GM21360 (cell line): ENCODE measurements around the gene NKRF.
"Not testable (repeated sequence)": the region's sequence is repeated elsewhere in the genome, so short reads cannot be mapped to it uniquely, and the experiment has no call there.

Experiments used
- ATAC-seq: cut with Tn5 transposase; IDR thresholded peaks from one replicate; pipeline ENCODE4 v1.9.1; 2021; ENCODE audit warnings: mild to moderate bottlenecking, moderate library complexity; ENCODE audit not compliant: unreplicated experiment

NKRF gene

DNA sequence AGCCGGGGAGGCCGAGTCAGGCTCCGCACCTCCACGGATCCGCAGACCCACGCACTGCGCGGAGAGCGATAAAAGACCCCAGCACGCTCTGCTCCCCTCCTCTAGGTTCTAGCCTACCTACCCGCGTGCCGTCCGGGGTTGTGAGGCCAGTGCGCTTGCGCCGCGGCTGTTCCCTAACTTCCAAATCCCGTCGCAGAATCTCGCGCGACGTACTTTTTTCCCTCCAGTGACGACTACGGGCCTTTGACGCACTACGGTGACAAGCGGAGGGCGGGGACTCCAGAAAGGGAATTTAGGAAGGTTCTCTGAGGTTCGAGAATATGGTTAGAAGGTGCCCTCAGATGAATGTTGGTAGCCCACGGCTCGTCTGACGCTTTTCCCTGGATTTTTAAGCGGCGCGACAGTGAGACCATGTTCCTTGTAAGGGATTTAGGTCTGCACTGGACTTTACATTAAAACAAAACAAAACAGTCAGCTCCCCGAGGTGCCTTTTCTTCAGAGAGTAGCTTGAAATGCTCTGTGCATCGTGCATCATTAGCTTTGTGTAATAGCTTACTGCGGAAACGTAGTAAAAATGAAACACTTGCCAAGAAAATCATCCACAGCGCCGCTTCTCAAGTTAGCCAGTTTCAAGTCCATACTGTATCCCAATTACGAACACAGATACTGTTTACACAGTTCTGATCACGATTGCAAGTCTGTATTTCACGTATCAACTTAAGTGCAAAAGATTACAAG lies at the start of gene NKRF:
TSS of gene NKRF (minus strand) at position 145 of the 738 bp plus-strand sequence.
- peak; percentile 69 for ATAC-seq

DNA sequence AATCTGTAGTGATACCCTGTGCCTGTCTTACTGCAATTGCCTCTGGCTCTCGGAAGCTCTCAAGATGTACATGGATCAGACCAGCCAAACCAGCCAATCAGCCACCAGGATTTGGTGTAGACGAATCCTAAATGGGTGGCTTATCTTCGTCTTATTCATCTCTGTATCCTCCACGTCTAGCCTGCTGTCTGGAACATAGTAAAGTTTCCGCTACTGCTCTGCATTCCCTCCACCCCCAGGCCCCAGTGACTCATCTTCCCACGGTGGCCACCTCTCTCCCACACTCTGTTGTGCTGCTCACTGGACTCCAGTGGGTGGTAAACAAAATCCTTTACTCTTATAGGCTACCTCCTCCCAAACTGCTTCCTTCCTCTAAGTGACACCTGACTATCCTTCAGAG lies 48.9 kb upstream of the NKRF start:
- ATAC-seq, result no peak

DNA sequence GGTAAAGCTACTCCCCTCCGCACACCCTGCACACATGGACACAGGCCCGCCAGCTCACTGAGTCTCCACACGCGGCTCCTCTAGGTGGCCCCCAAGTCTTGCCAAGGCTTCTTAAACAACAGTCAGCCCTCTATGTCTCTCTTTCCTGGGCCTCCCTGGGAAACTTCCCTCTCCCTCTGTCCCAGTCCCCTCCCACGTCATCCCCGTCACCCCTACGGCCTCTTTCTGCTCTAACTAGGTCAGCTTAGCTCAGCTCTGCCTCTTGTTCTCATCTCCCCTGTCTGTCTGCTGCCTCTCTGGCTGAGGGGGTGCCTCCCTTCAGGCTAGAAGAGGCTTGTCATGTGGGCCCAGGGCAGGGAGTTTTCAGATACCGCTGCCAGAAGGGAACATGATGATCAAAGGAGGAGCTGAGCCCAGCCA lies 47.9 kb upstream of the NKRF start:
- no peak for ATAC-seq

DNA sequence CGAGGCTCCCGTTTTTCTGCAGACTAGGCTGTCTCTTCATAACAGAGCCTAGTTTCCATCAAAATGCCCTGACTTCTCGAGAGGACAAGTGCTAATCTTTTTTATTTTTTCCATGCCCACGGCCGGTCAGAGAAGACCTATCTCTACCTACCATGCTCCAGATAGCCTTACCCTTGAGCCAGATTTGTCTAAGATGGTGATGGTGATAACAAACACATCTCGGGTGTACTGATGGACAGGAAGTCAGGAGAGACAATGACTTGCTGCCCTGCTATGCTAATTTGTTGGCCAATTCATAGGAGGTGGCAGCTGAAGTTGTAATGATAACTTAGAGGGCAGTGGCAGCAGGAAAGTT lies 42.2 kb upstream of the NKRF start:
- no peak for ATAC-seq

DNA sequence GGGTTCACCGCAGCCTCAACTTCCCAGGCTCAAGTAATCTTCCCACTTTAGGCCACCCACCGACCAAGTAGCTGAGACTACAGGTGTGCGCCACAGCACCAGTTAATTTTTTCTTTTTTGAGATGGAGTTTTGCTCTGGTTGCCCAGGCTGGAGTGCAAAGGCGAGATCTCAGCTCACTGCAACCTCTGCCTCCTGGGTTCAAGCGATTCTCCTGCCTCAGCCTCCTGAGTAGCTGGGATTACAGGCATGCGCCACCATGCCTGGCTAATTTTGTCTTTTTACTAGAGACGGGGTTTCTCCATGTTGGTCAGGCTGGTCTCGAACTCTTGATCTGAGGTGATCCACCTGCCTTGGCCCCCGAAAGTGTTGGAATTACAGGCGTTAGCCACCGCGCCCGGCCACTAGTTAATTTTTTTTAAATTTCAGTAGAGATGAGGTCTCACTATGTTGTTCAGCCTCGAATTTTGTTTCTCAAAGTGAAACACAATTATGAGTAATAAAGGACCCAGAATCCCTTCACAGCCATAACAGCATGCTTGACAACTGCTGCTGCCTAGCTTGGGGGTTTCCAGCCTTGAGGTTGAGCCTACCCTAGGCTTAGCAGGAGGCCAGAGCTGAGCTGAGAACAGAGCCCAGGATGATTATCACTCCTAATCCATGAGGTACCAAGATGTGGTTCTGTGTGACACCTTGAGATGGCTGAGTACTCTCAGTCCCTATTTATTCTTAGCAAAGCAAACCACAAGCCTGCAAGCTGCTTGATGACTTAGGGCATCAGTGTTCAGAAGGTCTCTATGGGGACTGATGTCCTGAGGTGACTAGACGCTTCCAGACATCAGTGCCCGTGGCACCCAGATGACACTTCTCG lies 41.6 kb upstream of the NKRF start:
- ATAC-seq, result peak; percentile 97

DNA sequence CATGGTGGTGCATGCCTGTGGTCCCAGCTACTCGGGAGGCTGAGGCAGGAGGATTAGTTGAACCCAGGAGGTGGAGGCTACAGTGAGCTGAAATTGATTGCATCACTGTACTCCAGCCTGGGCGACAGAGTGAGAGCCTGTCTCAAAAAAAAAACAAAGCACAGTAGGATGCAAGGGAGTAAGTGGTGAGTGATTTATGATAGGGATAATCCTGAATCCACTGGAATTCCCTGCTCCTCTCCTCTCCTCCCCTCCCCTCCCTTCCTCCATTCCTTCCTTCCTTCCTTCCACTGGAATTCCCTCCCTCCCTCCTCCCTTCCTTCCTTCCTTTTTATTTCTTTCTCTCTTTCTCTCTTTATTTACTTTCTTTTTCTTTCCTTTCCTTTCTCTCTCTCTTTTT lies 40.9 kb upstream of the NKRF start:
- ATAC-seq, result no peak

DNA sequence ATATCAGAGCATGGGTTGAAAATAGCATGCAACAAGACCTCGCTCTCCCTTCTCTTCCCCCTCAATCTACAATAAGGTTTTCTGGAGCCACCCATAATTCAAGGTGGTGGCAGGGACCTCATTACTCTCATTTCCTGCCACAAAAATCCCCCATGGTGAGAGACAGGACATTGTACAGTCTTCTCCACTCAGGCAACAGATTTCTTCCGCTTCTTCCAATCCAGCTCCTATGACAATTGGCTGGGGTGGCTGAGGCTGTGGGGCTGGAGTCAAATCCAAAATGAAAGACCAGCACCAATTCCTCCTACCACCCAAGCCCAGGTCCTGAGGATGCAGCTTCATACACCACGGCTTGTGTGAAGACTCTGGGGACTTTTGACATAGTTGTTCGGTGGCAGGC lies 40.3 kb upstream of the NKRF start:
- ATAC-seq, result no peak

DNA sequence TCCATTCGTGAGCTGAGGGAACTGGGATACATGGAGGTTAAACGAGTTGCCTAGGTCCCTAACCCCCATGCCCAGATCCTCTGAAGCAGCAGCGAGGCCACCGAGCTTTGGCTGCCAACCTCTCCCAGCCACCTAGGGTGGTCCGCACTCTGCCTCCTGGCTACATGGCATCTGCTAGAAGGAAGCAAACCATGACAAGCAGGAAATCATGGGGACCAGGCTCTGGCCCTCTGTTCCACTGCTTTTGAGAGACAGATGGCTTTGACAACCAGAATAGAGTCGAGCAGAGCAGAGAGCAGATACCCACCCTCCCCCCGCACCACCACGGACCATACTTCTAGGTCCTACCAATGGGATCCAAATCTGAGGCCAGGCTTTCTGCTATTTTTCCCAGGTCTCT lies 37.5 kb upstream of the NKRF start:
- ATAC-seq, result no peak

DNA sequence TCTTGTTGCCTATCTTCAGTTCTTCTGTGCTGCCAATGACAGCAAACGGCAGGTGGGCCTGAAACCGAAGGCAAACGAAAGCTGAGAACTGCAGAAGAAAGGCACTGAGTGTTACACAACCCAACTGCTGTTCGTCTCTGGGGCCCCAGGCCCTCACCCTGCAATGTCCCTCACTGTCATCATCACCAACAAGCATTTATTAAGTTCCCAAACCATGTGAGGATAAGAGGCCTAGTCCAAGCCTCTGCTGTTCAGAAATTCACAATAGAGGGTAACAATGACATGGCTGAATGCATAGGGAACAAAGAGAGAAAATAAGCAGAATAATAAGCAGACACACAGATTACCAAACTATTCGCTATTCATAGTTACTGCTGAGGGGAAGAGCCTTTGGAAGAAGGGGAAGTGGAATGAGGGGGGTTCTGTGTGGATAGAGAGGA lies 34.5 kb upstream of the NKRF start:
- ATAC-seq, result no peak

DNA sequence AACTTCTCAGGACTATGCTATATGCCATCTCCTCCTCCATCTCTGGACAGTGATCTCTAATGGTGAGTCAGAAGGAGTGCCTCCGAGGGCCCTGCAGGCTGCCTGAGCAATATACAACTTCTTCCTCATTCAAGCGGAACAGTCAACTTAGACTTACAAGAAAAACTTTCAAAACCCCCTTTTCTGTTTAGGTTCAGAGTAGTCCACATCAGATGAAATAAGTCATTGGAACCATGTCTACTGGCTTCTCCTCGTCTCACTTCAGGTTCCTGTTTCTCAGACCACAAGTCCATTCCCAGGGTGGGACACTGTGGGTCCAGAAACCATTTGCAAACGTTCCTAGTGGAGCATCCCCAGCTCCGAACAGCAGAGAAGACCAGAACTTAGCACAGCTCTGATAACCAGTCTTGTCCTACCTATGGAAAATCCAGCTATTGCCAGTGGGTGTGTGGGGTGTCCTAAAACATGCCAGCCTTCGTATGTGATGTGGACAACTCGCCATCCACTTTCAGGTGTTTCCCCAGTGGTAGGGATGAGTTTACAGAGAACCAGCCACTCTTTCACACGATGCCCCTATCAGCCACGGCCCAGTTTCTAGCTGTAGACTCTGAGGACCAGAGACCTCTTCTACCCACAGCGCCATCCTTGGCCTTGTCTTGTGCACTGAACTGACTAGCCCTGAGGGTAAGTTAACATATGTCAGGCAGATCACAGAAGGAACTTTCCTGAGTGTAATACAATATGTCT lies 32.7 kb upstream of the NKRF start:
- ATAC-seq, result peak; percentile 66

DNA sequence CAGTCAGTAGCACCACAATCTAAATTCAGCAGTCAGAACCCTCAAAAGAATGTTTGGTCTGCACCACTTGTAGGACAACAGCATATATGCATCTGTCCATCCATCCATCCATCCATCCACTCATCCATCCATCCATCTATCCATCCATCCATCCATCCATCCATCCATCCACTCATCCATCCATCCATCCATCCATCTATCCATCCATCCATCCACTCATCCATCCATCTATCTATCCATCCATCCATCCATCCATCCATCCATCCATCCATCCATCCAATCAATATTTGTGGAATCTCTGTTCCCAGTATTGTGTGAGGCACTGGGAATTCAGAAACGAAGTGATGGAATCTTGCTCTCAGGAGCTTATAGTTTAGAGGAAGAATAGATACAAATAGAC lies 31.2 kb upstream of the NKRF start:
- not testable (repeated sequence) for ATAC-seq

DNA sequence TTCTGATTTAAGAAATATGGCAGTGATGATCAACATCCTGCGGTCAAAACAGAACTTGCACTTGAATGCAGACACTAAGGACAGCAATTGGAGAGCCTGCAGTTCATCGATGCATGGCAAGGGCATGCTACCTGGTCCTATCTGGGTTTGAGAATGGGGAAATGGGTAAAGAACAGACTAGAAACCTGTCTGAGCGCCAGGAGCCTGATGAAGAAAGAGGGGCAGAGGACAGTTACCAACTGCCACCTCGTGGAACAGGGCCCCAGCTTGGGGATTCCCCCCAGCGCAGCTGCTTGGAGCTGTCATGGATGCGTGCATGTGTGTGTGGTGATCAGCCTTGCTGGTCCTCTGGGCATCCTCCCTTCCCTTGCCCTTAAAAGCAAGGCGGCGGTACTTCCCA lies 30.2 kb upstream of the NKRF start:
- peak; percentile 46 for ATAC-seq

DNA sequence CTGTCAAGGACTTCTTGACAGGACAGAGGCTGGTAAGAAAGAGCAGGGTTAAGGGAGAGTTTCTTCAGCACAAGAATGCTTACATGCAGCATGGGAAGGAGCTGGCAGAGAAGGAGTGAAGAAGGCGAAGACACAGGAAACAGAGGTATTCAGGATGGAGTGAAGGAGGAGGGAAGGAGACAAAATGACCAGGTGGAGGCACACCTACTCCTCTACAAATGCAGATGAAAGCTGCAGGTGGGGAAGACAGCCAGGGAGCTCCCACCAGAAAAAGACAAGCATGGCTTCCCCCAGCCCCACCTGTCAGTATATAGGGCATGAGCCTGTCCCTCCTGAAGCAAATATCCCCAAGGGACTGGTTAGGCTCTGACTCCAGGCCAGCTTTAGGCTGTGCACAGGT lies 29.6 kb upstream of the NKRF start:
- ATAC-seq, result no peak

DNA sequence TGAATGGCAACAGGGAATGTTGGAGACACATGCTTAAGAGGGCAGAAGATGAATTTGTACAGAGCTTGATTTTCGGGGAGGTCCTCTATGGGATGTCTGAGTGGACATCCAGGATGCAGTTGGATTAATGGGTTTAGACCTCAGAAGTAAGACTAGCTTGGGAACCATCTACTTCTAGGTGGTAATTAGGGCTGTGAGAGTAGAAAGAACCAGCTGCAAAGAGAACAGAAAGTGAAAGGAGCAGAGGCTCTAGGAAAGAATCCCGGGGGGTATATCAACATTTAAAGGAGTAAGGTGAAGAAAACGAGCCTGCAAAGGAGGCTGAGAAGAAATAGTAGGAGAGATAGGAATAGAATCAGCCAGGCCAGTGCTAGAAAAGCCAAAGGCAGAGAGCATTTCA lies 29.0 kb upstream of the NKRF start:
- no peak for ATAC-seq

DNA sequence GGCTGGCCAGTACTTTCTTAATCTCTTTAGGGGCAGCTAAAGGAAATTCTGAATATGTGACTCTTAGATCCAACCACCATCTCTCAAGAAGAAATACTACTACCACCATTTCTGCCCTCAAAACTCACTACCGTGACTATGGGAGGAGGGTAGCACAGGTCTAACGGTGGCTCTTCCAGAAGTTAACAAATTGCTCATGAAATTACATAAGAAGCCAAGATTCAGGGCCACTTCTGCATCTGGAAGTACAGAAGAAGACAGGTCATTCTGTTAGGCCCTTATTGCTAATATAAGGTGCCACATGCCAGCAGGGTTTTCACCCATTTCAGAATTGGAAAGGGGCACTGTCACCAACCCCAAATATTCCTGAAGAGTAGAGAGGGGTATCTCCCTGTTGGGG lies 19.6 kb upstream of the NKRF start:
- ATAC-seq, result no peak

DNA sequence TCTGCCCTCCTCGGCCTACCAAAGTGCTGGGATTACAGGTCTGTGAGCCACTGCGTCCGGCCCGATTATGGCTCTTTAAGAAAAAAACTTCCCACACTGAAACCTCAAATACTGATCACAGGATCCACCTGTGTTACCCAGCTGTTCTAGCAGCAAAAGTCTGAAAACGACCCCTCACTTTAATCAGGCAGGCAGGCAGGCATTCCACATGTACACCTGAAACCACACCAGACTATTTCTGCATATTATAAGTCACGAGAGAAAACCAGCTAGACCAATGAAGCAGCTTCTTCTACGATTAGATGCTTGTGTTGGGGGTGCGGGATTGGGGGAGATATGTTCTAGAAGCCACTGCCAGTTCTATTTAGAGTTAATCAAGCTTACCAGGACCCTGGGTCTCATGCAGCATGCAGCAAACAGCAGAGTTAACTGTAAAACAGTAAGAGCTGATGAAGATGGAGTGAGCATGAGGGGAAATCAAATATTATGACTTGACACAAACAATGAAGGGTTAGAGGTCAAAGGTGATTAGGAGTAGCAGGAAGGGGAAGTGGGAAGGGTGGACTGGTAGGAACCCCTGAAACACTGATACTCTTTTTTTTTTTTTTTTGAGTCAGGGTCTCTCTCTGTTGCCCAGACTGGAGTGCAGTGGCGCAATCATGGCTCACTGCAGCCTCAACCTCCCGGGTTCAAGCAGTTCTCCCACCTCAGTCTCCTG lies 18.9 kb upstream of the NKRF start:
- no peak for ATAC-seq

DNA sequence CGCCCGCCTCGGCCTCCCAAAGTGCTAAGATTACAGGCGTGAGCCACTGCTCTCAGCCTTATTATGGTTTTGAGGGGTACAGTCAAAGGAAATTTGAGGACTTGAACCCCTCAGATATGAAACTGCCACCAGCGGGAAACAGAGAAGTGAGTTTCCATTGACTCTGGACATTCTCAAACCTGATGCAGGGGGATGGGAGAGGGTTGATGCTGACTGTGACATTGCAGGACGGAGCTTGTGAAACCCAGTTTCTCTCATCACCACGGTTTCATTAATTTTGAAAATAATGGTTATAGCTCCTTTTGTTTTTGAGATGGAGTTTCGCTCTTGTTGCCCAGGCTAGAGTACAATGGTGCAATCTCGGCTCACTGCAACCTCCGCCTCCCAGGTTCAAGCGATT lies 18.2 kb upstream of the NKRF start:
- ATAC-seq, result no peak

DNA sequence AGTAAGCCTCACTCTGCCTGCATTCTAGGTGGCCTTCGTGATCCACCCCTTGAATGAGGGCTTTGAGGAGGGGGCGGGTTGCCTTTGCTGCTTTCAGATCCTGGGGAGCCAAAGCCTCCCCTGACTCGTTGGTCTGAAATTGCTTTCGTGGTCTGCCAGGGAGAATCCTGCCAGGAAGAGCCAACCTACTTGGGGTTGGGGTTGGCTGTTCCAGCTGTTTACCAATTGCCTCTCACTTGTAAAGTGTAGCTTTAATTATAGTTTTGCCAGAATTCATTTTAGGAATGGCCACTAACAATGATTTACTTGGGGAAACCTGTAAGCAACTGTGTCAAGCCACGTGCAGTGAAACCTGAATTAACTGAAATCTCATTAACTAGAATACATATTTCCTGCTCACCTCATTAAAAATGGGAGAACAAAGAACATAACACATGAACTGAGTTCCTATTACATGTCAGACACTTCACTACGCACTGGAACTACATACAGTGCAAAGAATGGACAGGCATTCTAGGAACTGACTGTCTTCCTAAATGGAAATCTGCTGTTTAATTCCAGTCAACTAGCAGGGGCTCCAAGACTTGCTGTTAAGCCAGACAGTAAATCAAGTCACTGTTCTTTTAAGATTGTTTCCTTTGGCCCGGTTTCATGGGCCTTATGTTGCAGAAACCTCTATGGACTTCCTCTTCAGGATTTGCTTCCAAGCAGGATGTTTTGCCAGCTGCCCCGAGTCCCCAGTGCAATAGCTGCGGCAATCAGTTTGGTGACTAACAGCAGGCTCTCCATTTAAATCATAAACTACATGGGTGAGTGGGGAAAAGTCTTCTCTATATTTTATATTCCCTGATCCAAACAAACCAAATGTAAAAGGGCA lies 16.4 kb upstream of the NKRF start:
- no peak for ATAC-seq

DNA sequence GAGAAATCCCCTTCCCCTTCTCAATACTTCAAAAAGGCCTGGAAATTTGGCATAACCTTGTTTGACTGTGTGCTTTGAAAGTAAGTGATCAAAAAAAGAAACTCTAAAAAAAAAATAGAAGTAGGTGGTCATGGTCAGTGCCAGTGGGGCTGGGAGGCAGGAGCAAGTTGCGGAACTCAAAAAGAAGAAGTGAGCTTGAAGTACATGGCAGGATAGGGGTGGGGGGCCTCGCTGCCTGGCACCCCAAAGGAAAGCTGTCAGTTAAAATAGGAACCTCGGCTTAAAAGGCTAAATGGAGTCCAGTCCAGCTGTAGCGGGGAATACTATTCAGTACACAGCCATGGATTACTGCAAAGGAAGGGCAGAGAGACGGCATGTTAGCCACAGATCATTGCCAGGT lies 12.2 kb upstream of the NKRF start:
- ATAC-seq, result no peak
